ENCODE data around the gene SLC9A8. TPM values are rescaled to one million over a fixed set of nuclear protein-coding genes. Genes with fewer than 3 reads are reported as not detected.
"Not testable (repeated sequence)": the region's sequence is repeated elsewhere in the genome, so short reads cannot be mapped to it uniquely, and the experiment has no call there.

Gene SLC9A8
- total RNA-seq, 1 donor from 2014 or later: 4.1 TPM

DNA sequence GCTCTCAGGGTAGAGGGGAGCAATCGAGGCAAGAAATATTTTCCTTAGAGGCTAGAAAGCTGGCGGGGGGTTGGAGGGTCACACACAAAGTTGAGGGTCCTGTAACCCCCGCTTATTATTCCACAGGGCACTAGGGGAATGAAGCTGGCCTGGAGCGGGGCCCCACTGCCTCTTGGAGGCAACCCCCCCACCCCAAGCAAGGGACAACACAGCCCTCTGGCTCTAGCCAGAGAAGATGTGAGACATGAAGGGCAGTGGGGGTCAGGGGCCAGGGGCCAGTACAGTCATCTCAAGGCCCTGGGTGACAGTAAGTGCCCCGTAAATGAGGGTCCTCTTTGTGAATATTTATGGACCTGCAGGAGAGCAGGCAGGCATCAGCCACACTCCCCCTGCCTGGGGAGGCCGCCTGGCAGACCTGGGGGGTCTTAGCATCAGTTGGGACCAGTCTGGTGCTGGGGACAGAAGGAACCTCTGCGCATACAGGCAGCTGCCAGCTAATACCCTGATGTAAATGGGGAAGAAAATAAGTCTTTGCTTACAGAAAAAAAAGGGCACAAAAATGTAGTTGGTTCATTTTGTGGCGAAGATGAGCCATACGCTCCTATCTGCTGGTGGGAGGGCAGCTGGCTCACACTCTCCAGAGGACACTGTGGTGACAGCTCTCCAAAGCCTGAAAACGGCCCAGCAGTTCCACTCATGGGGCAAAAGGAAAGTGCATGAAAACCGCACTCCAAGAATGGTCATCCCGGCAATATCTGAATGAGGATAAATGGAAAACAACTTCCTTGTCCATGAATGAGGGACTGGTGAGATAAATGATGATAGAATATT, 80.8 kb downstream of the SLC9A8 start:
- H3K79me2 ChIP-seq (ENCODE audit: low read depth): no peaks in the 10 kb centered on the region
- no peak overlapping the region for H3K4me3 Mint-ChIP-seq
- no peaks in the 10 kb centered on the region for H3K9me3 Mint-ChIP-seq
- no peak overlapping the region for H3K9ac ChIP-seq
- no peak overlapping the region for H3K4me2 ChIP-seq
- H2AFZ ChIP-seq (replicated peaks): no peak overlapping the region
- H3K36me3 ChIP-seq: no peaks in the 10 kb centered on the region
- peaks cover 14% of the 10 kb centered on the region for H3K27me3 Mint-ChIP-seq (ENCODE audit: insufficient read depth, low read depth)
- TF ChIP-seq EZH2phosphoT487 (IDR thresholded peaks at IDR 0.05) (no peak), EZH2 (IDR thresholded peaks at IDR 0.05) (no peak), CTCF (IDR thresholded peaks at IDR 0.05) (no peak)
- peak overlapping the region; percentile 75 for H3K27ac Mint-ChIP-seq
- no peak overlapping the region for H3K27ac ChIP-seq
- peaks cover 21% of the 10 kb centered on the region for H3K4me1 ChIP-seq
- no peaks in the 10 kb centered on the region for H4K20me1 ChIP-seq (ENCODE audit: low read depth)
- peaks cover 48% of the 10 kb centered on the region for H3K4me1 Mint-ChIP-seq
- no peak for DNase-seq (ENCODE audit: low spot score)
- no peaks in the 10 kb centered on the region for H3K9me3 ChIP-seq (ENCODE audit: low read depth)
- H3K36me3 Mint-ChIP-seq: no peaks in the 10 kb centered on the region
- no peaks in the 10 kb centered on the region for H3K27me3 ChIP-seq
- peaks cover 3% of the 10 kb centered on the region for H3F3A ChIP-seq (ENCODE audit: low read depth)
- no peak overlapping the region for H3K4me3 ChIP-seq

GRCh38 chr20:49894073-49894470, 81.4 kb downstream of the SLC9A8 start:
- H3K27ac Mint-ChIP-seq: no peak overlapping the region
- no peaks in the 10 kb centered on the region for H3K9me3 Mint-ChIP-seq
- Histone ChIP-seq H3K4me2 (no peak overlapping the region), H3K4me3 (no peak overlapping the region), H4K20me1 (ENCODE audit: low read depth) (no peaks in the 10 kb centered on the region), H3K27ac (no peak overlapping the region), H3K9ac (no peak overlapping the region), H3F3A (ENCODE audit: low read depth) (peaks cover 3% of the 10 kb centered on the region), H2AFZ (replicated peaks) (no peak overlapping the region), H3K4me1 (peaks cover 16% of the 10 kb centered on the region), H3K27me3 (no peaks in the 10 kb centered on the region), H3K79me2 (ENCODE audit: low read depth) (no peaks in the 10 kb centered on the region), H3K36me3 (no peaks in the 10 kb centered on the region), H3K9me3 (ENCODE audit: low read depth) (no peaks in the 10 kb centered on the region)
- DNase-seq (ENCODE audit: low spot score): no peak
- no peak overlapping the region for H3K4me3 Mint-ChIP-seq
- no peaks in the 10 kb centered on the region for H3K36me3 Mint-ChIP-seq
- peaks cover 42% of the 10 kb centered on the region for H3K4me1 Mint-ChIP-seq
- TF ChIP-seq CTCF (IDR thresholded peaks at IDR 0.05): no peak
- TF ChIP-seq EZH2phosphoT487 (IDR thresholded peaks at IDR 0.05): no peak
- TF ChIP-seq EZH2 (IDR thresholded peaks at IDR 0.05): no peak
- H3K27me3 Mint-ChIP-seq (ENCODE audit: insufficient read depth, low read depth): peaks cover 10% of the 10 kb centered on the region

DNA sequence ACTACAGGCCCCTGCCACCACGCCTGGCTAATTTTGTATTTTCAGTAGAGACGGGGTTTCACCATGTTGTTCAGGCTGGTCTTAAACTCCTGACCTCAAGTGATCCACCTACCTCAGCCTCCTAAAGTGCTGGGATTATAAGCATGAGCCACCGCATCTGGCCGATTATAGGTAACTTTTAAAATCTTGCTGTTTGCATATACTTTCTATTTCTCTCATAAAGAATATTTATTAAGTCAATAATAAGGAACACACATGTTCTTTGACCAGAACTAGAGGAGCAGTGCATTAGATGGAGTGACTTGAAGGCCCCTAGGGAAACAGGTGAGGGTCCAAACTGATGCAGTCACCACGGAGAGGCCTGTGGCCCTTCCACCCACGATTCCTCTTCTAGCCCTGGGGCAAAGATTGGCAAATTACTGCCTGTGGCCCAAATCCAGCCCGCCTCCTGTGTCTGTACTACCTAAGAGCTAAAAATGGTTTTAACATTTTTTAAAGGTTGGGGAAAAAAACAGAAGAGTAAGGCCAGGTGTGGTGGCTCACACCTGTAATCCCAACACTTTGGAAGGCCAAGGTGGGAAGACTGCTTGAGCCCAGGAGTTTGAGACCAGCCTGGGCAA, 83.0 kb downstream of the SLC9A8 start:
- not testable (repeated sequence) for H4K20me1 ChIP-seq (ENCODE audit: low read depth); H3K4me3 Mint-ChIP-seq; H3K9me3 Mint-ChIP-seq; H3K36me3 Mint-ChIP-seq; H3K9me3 ChIP-seq (ENCODE audit: low read depth); H3K27ac Mint-ChIP-seq; H3K36me3 ChIP-seq; H3K27me3 ChIP-seq; H3K27me3 Mint-ChIP-seq (ENCODE audit: insufficient read depth, low read depth); H3K4me3 ChIP-seq; H3K4me2 ChIP-seq; H3K79me2 ChIP-seq (ENCODE audit: low read depth); H2AFZ ChIP-seq (replicated peaks); DNase-seq (ENCODE audit: low spot score); H3K9ac ChIP-seq; H3F3A ChIP-seq (ENCODE audit: low read depth); H3K27ac ChIP-seq
- peaks cover 13% of the 10 kb centered on the region for H3K4me1 ChIP-seq
- peaks cover 27% of the 10 kb centered on the region for H3K4me1 Mint-ChIP-seq

- DNase-seq (ENCODE audit: low spot score): no peak
- Histone ChIP-seq H3K4me1 (peaks cover 7% of the 10 kb centered on the region), H3K27me3 (no peaks in the 10 kb centered on the region), H3K9me3 (ENCODE audit: low read depth) (no peaks in the 10 kb centered on the region), H3K27ac (no peak overlapping the region), H3K4me2 (no peak overlapping the region), H3K4me3 (no peak overlapping the region), H4K20me1 (ENCODE audit: low read depth) (no peaks in the 10 kb centered on the region), H3F3A (ENCODE audit: low read depth) (peaks cover 3% of the 10 kb centered on the region), H3K79me2 (ENCODE audit: low read depth) (no peaks in the 10 kb centered on the region), H2AFZ (replicated peaks) (no peak overlapping the region), H3K9ac (no peak overlapping the region), H3K36me3 (no peaks in the 10 kb centered on the region)
- Mint-ChIP-seq H3K9me3 (no peaks in the 10 kb centered on the region), H3K4me1 (peaks cover 23% of the 10 kb centered on the region), H3K4me3 (no peak overlapping the region), H3K27ac (no peak overlapping the region), H3K36me3 (no peaks in the 10 kb centered on the region), H3K27me3 (ENCODE audit: insufficient read depth, low read depth) (peaks cover 7% of the 10 kb centered on the region)
- TF ChIP-seq EZH2 (IDR thresholded peaks at IDR 0.05): no peak
- no peak for TF ChIP-seq CTCF (IDR thresholded peaks at IDR 0.05)
- no peak for TF ChIP-seq EZH2phosphoT487 (IDR thresholded peaks at IDR 0.05)
Measured at GRCh38 chr20:49896204-49896603, 83.6 kb downstream of the SLC9A8 start.
